Measurements from ENCODE around the gene LRP1B.
A peak's percentile ranks its signal among the peaks of the same experiment; 100 is the strongest.

DNA sequence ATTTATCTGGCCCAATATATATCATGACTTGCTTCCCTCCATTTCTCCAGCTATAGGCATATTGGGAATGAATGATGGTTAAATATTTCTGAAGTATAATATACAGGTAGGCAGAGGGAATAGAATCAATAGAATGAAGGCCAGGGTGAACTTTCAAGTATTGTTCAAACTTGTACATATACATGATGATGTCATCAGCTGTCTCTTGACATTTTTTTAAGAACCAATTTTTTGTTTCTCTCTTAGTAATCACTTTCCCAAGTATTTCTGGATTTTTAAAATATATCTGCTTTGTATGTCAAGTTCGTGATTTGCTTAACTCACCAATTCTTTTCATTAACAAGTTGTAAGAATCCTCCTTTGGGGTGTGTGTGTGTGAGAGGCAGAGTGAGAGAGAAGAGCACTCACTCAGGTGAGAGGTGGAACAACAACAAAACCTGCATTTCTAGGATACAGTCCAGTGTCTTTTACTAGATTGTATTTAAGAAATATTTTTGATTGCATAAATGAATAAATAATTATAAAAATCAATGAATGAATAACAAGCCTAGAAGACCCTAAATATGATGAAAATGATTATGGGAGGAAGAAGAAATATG is 1239.1 kb downstream of the LRP1B start:
- TF ChIP-seq, protein P1, sequence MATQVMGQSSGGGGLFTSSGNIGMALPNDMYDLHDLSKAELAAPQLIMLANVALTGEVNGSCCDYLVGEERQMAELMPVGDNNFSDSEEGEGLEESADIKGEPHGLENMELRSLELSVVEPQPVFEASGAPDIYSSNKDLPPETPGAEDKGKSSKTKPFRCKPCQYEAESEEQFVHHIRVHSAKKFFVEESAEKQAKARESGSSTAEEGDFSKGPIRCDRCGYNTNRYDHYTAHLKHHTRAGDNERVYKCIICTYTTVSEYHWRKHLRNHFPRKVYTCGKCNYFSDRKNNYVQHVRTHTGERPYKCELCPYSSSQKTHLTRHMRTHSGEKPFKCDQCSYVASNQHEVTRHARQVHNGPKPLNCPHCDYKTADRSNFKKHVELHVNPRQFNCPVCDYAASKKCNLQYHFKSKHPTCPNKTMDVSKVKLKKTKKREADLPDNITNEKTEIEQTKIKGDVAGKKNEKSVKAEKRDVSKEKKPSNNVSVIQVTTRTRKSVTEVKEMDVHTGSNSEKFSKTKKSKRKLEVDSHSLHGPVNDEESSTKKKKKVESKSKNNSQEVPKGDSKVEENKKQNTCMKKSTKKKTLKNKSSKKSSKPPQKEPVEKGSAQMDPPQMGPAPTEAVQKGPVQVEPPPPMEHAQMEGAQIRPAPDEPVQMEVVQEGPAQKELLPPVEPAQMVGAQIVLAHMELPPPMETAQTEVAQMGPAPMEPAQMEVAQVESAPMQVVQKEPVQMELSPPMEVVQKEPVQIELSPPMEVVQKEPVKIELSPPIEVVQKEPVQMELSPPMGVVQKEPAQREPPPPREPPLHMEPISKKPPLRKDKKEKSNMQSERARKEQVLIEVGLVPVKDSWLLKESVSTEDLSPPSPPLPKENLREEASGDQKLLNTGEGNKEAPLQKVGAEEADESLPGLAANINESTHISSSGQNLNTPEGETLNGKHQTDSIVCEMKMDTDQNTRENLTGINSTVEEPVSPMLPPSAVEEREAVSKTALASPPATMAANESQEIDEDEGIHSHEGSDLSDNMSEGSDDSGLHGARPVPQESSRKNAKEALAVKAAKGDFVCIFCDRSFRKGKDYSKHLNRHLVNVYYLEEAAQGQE (IDR thresholded peaks at IDR 0.05; ENCODE audit: low read depth), result no peak
- TF ChIP-seq TEAD4 (IDR thresholded peaks at IDR 0.05) (no peak), CEBPB (IDR thresholded peaks at IDR 0.05) (no peak), YY1 (IDR thresholded peaks at IDR 0.05; ENCODE audit: low read depth) (no peak), CREB1 (IDR thresholded peaks at IDR 0.05; ENCODE audit: low read depth) (no peak), RAD21 (IDR thresholded peaks at IDR 0.05; ENCODE audit: low read depth) (peak; percentile 23; the same call in 1 of the 2 replicates), ZBTB7A (IDR thresholded peaks at IDR 0.05; ENCODE audit: low read depth) (no peak), TAF1 (IDR thresholded peaks at IDR 0.05; ENCODE audit: low read depth) (no peak), EP300 (IDR thresholded peaks at IDR 0.05; ENCODE audit: borderline replicate concordance) (no peak)
- TF ChIP-seq, protein P2, sequence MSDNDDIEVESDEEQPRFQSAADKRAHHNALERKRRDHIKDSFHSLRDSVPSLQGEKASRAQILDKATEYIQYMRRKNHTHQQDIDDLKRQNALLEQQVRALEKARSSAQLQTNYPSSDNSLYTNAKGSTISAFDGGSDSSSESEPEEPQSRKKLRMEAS (IDR thresholded peaks at IDR 0.05), result no peak
- TF ChIP-seq, protein P3, sequence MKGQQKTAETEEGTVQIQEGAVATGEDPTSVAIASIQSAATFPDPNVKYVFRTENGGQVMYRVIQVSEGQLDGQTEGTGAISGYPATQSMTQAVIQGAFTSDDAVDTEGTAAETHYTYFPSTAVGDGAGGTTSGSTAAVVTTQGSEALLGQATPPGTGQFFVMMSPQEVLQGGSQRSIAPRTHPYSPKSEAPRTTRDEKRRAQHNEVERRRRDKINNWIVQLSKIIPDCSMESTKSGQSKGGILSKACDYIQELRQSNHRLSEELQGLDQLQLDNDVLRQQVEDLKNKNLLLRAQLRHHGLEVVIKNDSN (IDR thresholded peaks at IDR 0.05), result no peak

Data from Ishikawa (cell line).